ENCODE data around the gene BRPF1.

Gene BRPF1

GRCh38 chr3:9776896-9777693 lies 45.6 kb downstream of the BRPF1 start:
- Histone ChIP-seq H3K4me2 (ENCODE audit: low read depth, low read length) (no peak overlapping the region), H3K4me3 (ENCODE audit: low read length) (no peak overlapping the region), H3K27me3 (replicated peaks; ENCODE audit: insufficient read depth, low read length) (no peaks in the 10 kb centered on the region), H3K9me2 (replicated peaks; ENCODE audit: insufficient read depth, low read length) (no peaks in the 10 kb centered on the region), H3K27ac (ENCODE audit: low read length) (no peak overlapping the region), H4K20me1 (ENCODE audit: insufficient read depth, low read length) (no peaks in the 10 kb centered on the region), H3K4me1 (ENCODE audit: low read length) (no peaks in the 10 kb centered on the region), H3K9me3 (replicated peaks; ENCODE audit: insufficient read depth, low read length) (no peaks in the 10 kb centered on the region), H3K9ac (ENCODE audit: low read length) (no peak overlapping the region), H3F3A (ENCODE audit: insufficient read depth, low read length) (no peaks in the 10 kb centered on the region), H3K36me3 (replicated peaks; ENCODE audit: insufficient read depth, low read length) (no peaks in the 10 kb centered on the region), H3K79me2 (ENCODE audit: low read length) (no peaks in the 10 kb centered on the region), H2AFZ (ENCODE audit: low read length) (no peak overlapping the region)
- DNase-seq, result no peak
- TF ChIP-seq CTCF (IDR thresholded peaks at IDR 0.05; ENCODE audit: low read length) (no peak), EZH2phosphoT487 (IDR thresholded peaks at IDR 0.05; ENCODE audit: low read length) (no peak), EZH2 (optimal IDR thresholded peaks at IDR 0.05; ENCODE audit: low read depth, low read length) (no peak)

DNA sequence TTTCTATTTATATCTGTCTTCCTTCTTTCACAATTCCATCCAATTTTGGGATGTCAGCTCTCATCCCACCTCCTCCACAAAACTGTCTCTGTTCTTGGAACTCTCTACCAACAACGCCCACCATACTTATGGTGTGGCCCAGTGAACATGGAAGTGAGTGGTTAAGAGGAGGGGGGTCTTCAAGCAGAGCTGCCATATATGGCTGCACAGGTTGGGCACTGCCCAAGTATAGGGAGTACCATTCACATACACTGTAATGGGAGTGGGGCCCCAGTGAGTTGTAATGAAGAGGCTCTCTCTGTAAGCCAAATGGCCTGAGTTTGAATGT lies 46.1 kb downstream of the BRPF1 start:
- H3K9me2 ChIP-seq (replicated peaks; ENCODE audit: insufficient read depth, low read length), result no peaks in the 10 kb centered on the region
- H3K4me2 ChIP-seq (ENCODE audit: low read depth, low read length), result no peak overlapping the region
- H3K9me3 ChIP-seq (replicated peaks; ENCODE audit: insufficient read depth, low read length), result no peaks in the 10 kb centered on the region
- H3K4me1 ChIP-seq (ENCODE audit: low read length), result no peaks in the 10 kb centered on the region
- H3K27ac ChIP-seq (ENCODE audit: low read length), result no peak overlapping the region
- H3K27me3 ChIP-seq (replicated peaks; ENCODE audit: insufficient read depth, low read length), result no peaks in the 10 kb centered on the region
- no peaks in the 10 kb centered on the region for H4K20me1 ChIP-seq (ENCODE audit: insufficient read depth, low read length)
- TF ChIP-seq CTCF (IDR thresholded peaks at IDR 0.05; ENCODE audit: low read length) (no peak), EZH2phosphoT487 (IDR thresholded peaks at IDR 0.05; ENCODE audit: low read length) (no peak), EZH2 (optimal IDR thresholded peaks at IDR 0.05; ENCODE audit: low read depth, low read length) (no peak)
- no peaks in the 10 kb centered on the region for H3K79me2 ChIP-seq (ENCODE audit: low read length)
- no peaks in the 10 kb centered on the region for H3K36me3 ChIP-seq (replicated peaks; ENCODE audit: insufficient read depth, low read length)
- no peak overlapping the region for H2AFZ ChIP-seq (ENCODE audit: low read length)
- no peak overlapping the region for H3K9ac ChIP-seq (ENCODE audit: low read length)
- DNase-seq, result no peak
- no peaks in the 10 kb centered on the region for H3F3A ChIP-seq (ENCODE audit: insufficient read depth, low read length)
- H3K4me3 ChIP-seq (ENCODE audit: low read length), result no peak overlapping the region

- Histone ChIP-seq H3K9me3 (replicated peaks; ENCODE audit: insufficient read depth, low read length) (no peaks in the 10 kb centered on the region), H3K9me2 (replicated peaks; ENCODE audit: insufficient read depth, low read length) (no peaks in the 10 kb centered on the region), H3K79me2 (ENCODE audit: low read length) (no peaks in the 10 kb centered on the region), H3K36me3 (replicated peaks; ENCODE audit: insufficient read depth, low read length) (0 out of 2 replicates have a peak, but pooled peaks cover 2% of the 10 kb centered on the region), H3K4me1 (ENCODE audit: low read length) (no peaks in the 10 kb centered on the region), H3K9ac (ENCODE audit: low read length) (no peak overlapping the region), H3K27me3 (replicated peaks; ENCODE audit: insufficient read depth, low read length) (no peaks in the 10 kb centered on the region), H2AFZ (ENCODE audit: low read length) (no peak overlapping the region), H3F3A (ENCODE audit: insufficient read depth, low read length) (no peaks in the 10 kb centered on the region), H3K4me3 (ENCODE audit: low read length) (no peak overlapping the region), H3K4me2 (ENCODE audit: low read depth, low read length) (no peak overlapping the region), H4K20me1 (ENCODE audit: insufficient read depth, low read length) (no peaks in the 10 kb centered on the region), H3K27ac (ENCODE audit: low read length) (no peak overlapping the region)
- TF ChIP-seq EZH2phosphoT487 (IDR thresholded peaks at IDR 0.05; ENCODE audit: low read length) (no peak), CTCF (IDR thresholded peaks at IDR 0.05; ENCODE audit: low read length) (no peak), EZH2 (optimal IDR thresholded peaks at IDR 0.05; ENCODE audit: low read depth, low read length) (no peak)
- no peak for DNase-seq
These were observed 46.9 kb downstream of the BRPF1 start for GRCh38 chr3:9778143-9779074.
